Mesenchymal stem cell (in vitro differentiated cells and primary cell): ENCODE data around the gene NOTCH3. TPM values are rescaled to one million over a fixed set of nuclear protein-coding genes. Genes with fewer than 3 reads are reported as not detected.
A peak's percentile ranks its signal among the peaks of the same experiment; 100 is the strongest.

Source experiments
- DNase-seq: peaks from one replicate; pipeline ENCODE4 v3.0.0-alpha.2; 2013
- H2AFZ ChIP-seq: one replicate; pipeline ENCODE4 v1.6.1; 2013; ENCODE audit warnings: low read depth, mild to moderate bottlenecking, control low read depth, inconsistent platforms, low read length, moderate library complexity
- H2AK5ac ChIP-seq: 2 replicates; pipeline ENCODE4 v1.6.1; 2013; ENCODE audit warnings: low read length, moderate library complexity, mild to moderate bottlenecking, inconsistent platforms; ENCODE audit not compliant: severe bottlenecking
- H2BK120ac ChIP-seq: one replicate; pipeline ENCODE4 v1.6.1; 2013; ENCODE audit warnings: low read depth, mild to moderate bottlenecking, inconsistent platforms, low read length, moderate library complexity
- H2BK12ac ChIP-seq, 2 experiments: one replicate each; pipeline ENCODE4 v1.6.1; 2013; ENCODE audit warnings: inconsistent platforms in 2 of 2, low read length in 2 of 2, mild to moderate bottlenecking in 2 of 2, moderate library complexity in 2 of 2, control low read depth in 1 of 2
- H2BK15ac ChIP-seq: one replicate; pipeline ENCODE4 v1.6.1; 2013; ENCODE audit warnings: mild to moderate bottlenecking, low read depth, inconsistent platforms; ENCODE audit not compliant: poor library complexity, severe bottlenecking
- H2BK5ac ChIP-seq: 2 replicates; pipeline ENCODE4 v1.6.1; 2013; ENCODE audit warnings: low read depth, mild to moderate bottlenecking, low read length, control low read depth, inconsistent platforms; ENCODE audit not compliant: poor library complexity, severe bottlenecking
- H3K14ac ChIP-seq, 2 experiments: one replicate each; pipeline ENCODE4 v1.6.1; 2013; ENCODE audit warnings: inconsistent platforms in 2 of 2, low read length in 2 of 2, control low read depth in 1 of 2, mild to moderate bottlenecking in 1 of 2, moderate library complexity in 1 of 2
- H3K18ac ChIP-seq, 2 experiments: one replicate each; pipeline ENCODE4 v1.6.1; 2013; ENCODE audit warnings: inconsistent platforms in 2 of 2, low read length in 2 of 2, control low read depth in 1 of 2, low read depth in 1 of 2, mild to moderate bottlenecking in 1 of 2
- H3K23ac ChIP-seq, 2 experiments: one replicate each; pipeline ENCODE4 v1.6.1; 2013; ENCODE audit warnings: inconsistent platforms in 2 of 2, low read length in 2 of 2, mild to moderate bottlenecking in 2 of 2, moderate library complexity in 2 of 2, control low read depth in 1 of 2
- H3K27ac ChIP-seq: 2 replicates; pipeline ENCODE4 v1.5.1; 2013; ENCODE audit warnings: mild to moderate bottlenecking, moderate library complexity, low read length, control low read depth, inconsistent platforms; ENCODE audit not compliant: poor library complexity, severe bottlenecking
- H3K27me3 ChIP-seq, 2 experiments: 2 replicates each; pipeline versions ENCODE4 v1.6.1 to v1.7.0; 2013; ENCODE audit warnings: low read length in 2 of 2, mild to moderate bottlenecking in 2 of 2, moderate library complexity in 2 of 2, control low read depth in 1 of 2, inconsistent platforms in 1 of 2; ENCODE audit not compliant: control insufficient read depth in 1 of 2, insufficient read depth in 1 of 2
- H3K36me3 ChIP-seq, 2 experiments: 2 replicates each; pipeline versions ENCODE4 v1.6.1 to v1.7.0; 2013; ENCODE audit warnings: low read length in 2 of 2, control low read depth in 1 of 2, inconsistent platforms in 1 of 2, low read depth in 1 of 2, mild to moderate bottlenecking in 1 of 2; ENCODE audit not compliant: insufficient read depth in 2 of 2, control insufficient read depth in 1 of 2
- H3K4ac ChIP-seq, 2 experiments: one replicate each; pipeline ENCODE4 v1.6.1; 2013; ENCODE audit warnings: inconsistent platforms in 2 of 2, low read length in 2 of 2, mild to moderate bottlenecking in 2 of 2, moderate library complexity in 2 of 2, control low read depth in 1 of 2, low read depth in 1 of 2
- H3K4me1 ChIP-seq: 2 replicates; pipeline ENCODE4 v1.6.1; 2013; ENCODE audit warnings: low read depth, low read length, control low read depth; ENCODE audit not compliant: control insufficient read depth, insufficient read depth
- H3K4me2 ChIP-seq: 2 replicates; pipeline ENCODE4 v1.6.1; 2013; ENCODE audit warnings: low read length, mild to moderate bottlenecking, inconsistent platforms; ENCODE audit not compliant: poor library complexity, severe bottlenecking
- H3K4me3 ChIP-seq, 2 experiments: 2 replicates each; pipeline versions ENCODE4 v1.5.1 to v1.7.0; 2013; ENCODE audit warnings: low read length in 2 of 2, mild to moderate bottlenecking in 2 of 2, control low read depth in 1 of 2, low read depth in 1 of 2; ENCODE audit not compliant: insufficient read depth in 1 of 2
- H3K79me1 ChIP-seq: replicated peaks from 2 replicates; pipeline ENCODE4 v1.6.1; 2013; ENCODE audit warnings: mild to moderate bottlenecking, control low read depth, low read length, inconsistent platforms; ENCODE audit not compliant: poor library complexity, severe bottlenecking
- H3K9ac ChIP-seq: 2 replicates; pipeline ENCODE4 v1.7.0; 2013; ENCODE audit warnings: mild to moderate bottlenecking, low read length, moderate library complexity
- H3K9me3 ChIP-seq: 2 replicates; pipeline ENCODE4 v1.7.0; 2013; ENCODE audit warnings: mild to moderate bottlenecking, low read length; ENCODE audit not compliant: control insufficient read depth
- H4K8ac ChIP-seq: one replicate; pipeline ENCODE4 v1.6.1; 2013; ENCODE audit warnings: inconsistent platforms, mild to moderate bottlenecking, low read length, moderate library complexity
- H4K91ac ChIP-seq: one replicate; pipeline ENCODE4 v1.6.1; 2013; ENCODE audit warnings: mild to moderate bottlenecking, low read length, inconsistent platforms
- WGBS: methylation state at CpG from one replicate; pipeline ENCODE4 v1.1.7; 2013; ENCODE audit warnings: mixed read lengths; 5-methylcytosine and 5-hydroxymethylcytosine counted together
- polyA plus RNA-seq, 2 experiments: library from polyadenylated mRNA; stranded (reverse); fragments of 200-250 nt; gene quantifications; one replicate each; pipeline ENCODE4 v1.2.3, GENCODE V29; 2013

The NOTCH3 gene
- 30.2 TPM for polyA plus RNA-seq (2013, experiment 1 of 2)
- polyA plus RNA-seq (2013, experiment 2 of 2): 28.8 TPM

- WGBS: 4% methylated on average over 19 of the region's 74 CpGs
- no peak for DNase-seq
Observed at GRCh38 chr19:15200553-15201364, at the start of gene NOTCH3. TSS of gene NOTCH3 (minus strand) at chr19:15200995. CDS start at chr19:15200905, 90 bp downstream.

DNA sequence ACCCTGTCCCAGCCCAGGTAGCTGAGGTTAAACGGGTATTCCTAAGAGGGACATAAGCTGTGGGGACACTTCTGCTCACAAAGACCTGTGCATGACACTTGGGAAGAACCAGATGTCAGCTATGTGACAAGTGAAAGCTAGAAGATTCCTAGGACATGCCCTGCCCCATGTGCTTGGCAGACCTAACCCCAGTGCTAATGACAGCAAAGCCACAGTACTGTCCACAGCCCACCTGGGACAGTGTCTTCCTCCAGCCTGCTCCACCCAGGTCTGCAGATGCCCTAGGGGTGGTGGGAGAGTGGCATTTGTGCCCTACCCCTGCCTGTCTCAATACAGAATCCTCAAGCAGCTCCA is 49.8 kb upstream of the NOTCH3 start:
- Histone ChIP-seq H4K91ac (no peak overlapping the region), H2BK12ac (peak overlapping the region in 1 of 2 experiments; percentile 65), H2BK120ac (no peak overlapping the region), H4K8ac (no peak overlapping the region), H2BK5ac (no peak overlapping the region), H3K4me1 (peaks cover 60% of the 10 kb centered on the region), H3K79me1 (peaks cover 50% of the 10 kb centered on the region), H2AK5ac (peak overlapping the region; percentile 7), H3K27ac (peak overlapping the region; percentile 89), H2AFZ (no peak overlapping the region), H3K9me3 (no peaks in the 10 kb centered on the region), H2BK15ac (no peak overlapping the region), H3K27me3 (no peaks in the 10 kb centered on the region), H3K14ac (peak overlapping the region in 1 of 2 experiments; percentile 94), H3K4me2 (no peak overlapping the region), H3K18ac (peak overlapping the region; percentile 17 to 71), H3K9ac (peak overlapping the region; percentile 67), H3K4me3 (peak overlapping the region in 1 of 2 experiments; percentile 50), H3K4ac (peak overlapping the region in 1 of 2 experiments; percentile 9), H3K36me3 (peaks cover 62 to 71% of the 10 kb centered on the region in 2 experiments), H3K23ac (peak overlapping the region in 1 of 2 experiments; percentile 54)
- DNase-seq: no peak
- 90% methylated on average over 1 of the region's 1 CpG for WGBS

More at GRCh38 chr19:15200553-15201364, at the start of gene NOTCH3:
- H2BK5ac ChIP-seq: no peak within 1 kb of the TSS
- H3K14ac ChIP-seq: peak within 1 kb of the TSS in 1 of 2 experiments; percentile 69
- peaks cover 0 to 8% of the 10 kb centered on the region in 2 experiments for H3K36me3 ChIP-seq
- H3K4me1 ChIP-seq: peaks cover 22% of the 10 kb centered on the region
- H3K4me2 ChIP-seq: peak within 1 kb of the TSS; percentile 83
- peak within 1 kb of the TSS; percentile 71 for H2BK120ac ChIP-seq
- peak within 1 kb of the TSS; percentile 1 to 45 for H2BK12ac ChIP-seq
- H3K27me3 ChIP-seq: peaks cover 3 to 24% of the 10 kb centered on the region in 2 experiments
- H4K8ac ChIP-seq: no peak within 1 kb of the TSS
- H4K91ac ChIP-seq: no peak within 1 kb of the TSS
- H3K27ac ChIP-seq: no peak within 1 kb of the TSS
- peak within 1 kb of the TSS; percentile 63 to 82 for H3K4me3 ChIP-seq
- peak within 1 kb of the TSS; percentile 60 to 91 for H3K4ac ChIP-seq
- H3K23ac ChIP-seq: peak within 1 kb of the TSS in 1 of 2 experiments; percentile 75
- no peak within 1 kb of the TSS for H2AK5ac ChIP-seq
- peak within 1 kb of the TSS; percentile 79 for H3K9ac ChIP-seq
- peak within 1 kb of the TSS; percentile 92 for H2BK15ac ChIP-seq
- H3K18ac ChIP-seq: peak within 1 kb of the TSS; percentile 60 to 75
- H3K9me3 ChIP-seq: no peaks in the 10 kb centered on the region
- peak within 1 kb of the TSS; percentile 57 for H2AFZ ChIP-seq
- no peaks in the 10 kb centered on the region for H3K79me1 ChIP-seq

- H2BK120ac ChIP-seq: no peak overlapping the region
- 64% methylated on average over 9 of the region's 15 CpGs for WGBS
- peak overlapping the region; percentile 89 for H3K27ac ChIP-seq
- no peak overlapping the region for H2AFZ ChIP-seq
- peak overlapping the region in 1 of 2 experiments; percentile 50 for H3K4me3 ChIP-seq
- peaks cover 62 to 71% of the 10 kb centered on the region in 2 experiments for H3K36me3 ChIP-seq
- peak overlapping the region in 1 of 2 experiments; percentile 71 for H3K18ac ChIP-seq
- H2BK15ac ChIP-seq: no peak overlapping the region
- H3K27me3 ChIP-seq: no peaks in the 10 kb centered on the region
- no peak overlapping the region for H3K23ac ChIP-seq
- H4K91ac ChIP-seq: no peak overlapping the region
- DNase-seq: peak; percentile 81
- peak overlapping the region; percentile 67 for H3K9ac ChIP-seq
- H3K79me1 ChIP-seq: peaks cover 50% of the 10 kb centered on the region
- H2BK12ac ChIP-seq: peak overlapping the region in 1 of 2 experiments; percentile 65
- no peaks in the 10 kb centered on the region for H3K9me3 ChIP-seq
- no peak overlapping the region for H2AK5ac ChIP-seq
- H3K4me2 ChIP-seq: no peak overlapping the region
- no peak overlapping the region for H3K4ac ChIP-seq
- peaks cover 61% of the 10 kb centered on the region for H3K4me1 ChIP-seq
- no peak overlapping the region for H2BK5ac ChIP-seq
- no peak overlapping the region for H3K14ac ChIP-seq
- H4K8ac ChIP-seq: peak overlapping the region; percentile 13
Observed at GRCh38 chr19:15249972-15250639, 49.3 kb upstream of the NOTCH3 start.

DNA sequence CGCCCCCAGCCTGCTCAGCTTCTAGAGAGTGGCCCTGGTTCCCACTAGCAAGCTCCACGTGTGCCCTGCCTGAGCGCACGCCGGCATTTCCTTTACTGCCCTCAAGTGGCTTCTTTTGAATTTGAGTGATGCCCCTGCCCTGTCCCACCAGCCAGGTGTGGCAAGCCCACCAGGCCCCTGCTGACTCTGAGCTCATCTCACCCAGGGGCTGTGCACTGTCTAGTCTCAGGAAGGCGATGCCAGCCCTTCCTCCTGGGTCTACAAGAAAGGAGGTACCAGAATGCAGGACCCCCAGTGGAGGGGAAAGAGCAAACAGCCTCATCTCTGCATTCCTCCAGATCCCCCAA is 48.7 kb upstream of the NOTCH3 start:
- Histone ChIP-seq H3K4me3 (peak overlapping the region in 1 of 2 experiments; percentile 20), H3K27ac (peak overlapping the region; percentile 89), H2BK12ac (peak overlapping the region in 1 of 2 experiments; percentile 87), H2BK120ac (no peak overlapping the region), H4K8ac (no peak overlapping the region), H3K14ac (peak overlapping the region in 1 of 2 experiments; percentile 93), H3K36me3 (peaks cover 62 to 71% of the 10 kb centered on the region in 2 experiments), H3K4ac (peak overlapping the region in 1 of 2 experiments; percentile 14), H2BK15ac (no peak overlapping the region), H3K9ac (peak overlapping the region; percentile 67), H3K79me1 (peaks cover 49% of the 10 kb centered on the region), H3K4me1 (peaks cover 61% of the 10 kb centered on the region), H3K9me3 (no peaks in the 10 kb centered on the region), H3K18ac (peak overlapping the region in 1 of 2 experiments; percentile 75), H3K4me2 (no peak overlapping the region), H2BK5ac (no peak overlapping the region), H2AK5ac (peak overlapping the region; percentile 78), H3K27me3 (no peaks in the 10 kb centered on the region), H2AFZ (no peak overlapping the region), H3K23ac (no peak overlapping the region), H4K91ac (no peak overlapping the region)
- no peak for DNase-seq
- WGBS: 89% methylated on average over 6 of the region's 6 CpGs
